DND-41 (cell line): ENCODE measurements around the gene SELL.

Source experiments
- EZH2 ChIP-seq: IDR thresholded peaks from 3 replicates; pipeline ENCODE4 v1.6.1; 2012; ENCODE audit warnings: borderline replicate concordance, low read depth, mild to moderate bottlenecking, moderate library complexity, low read length, inconsistent platforms; ENCODE audit not compliant: severe bottlenecking
- TF ChIP-seq, protein P1 (sequence below): IDR thresholded peaks from 2 replicates; pipeline ENCODE4 v1.5.1; 2012; ENCODE audit warnings: borderline replicate concordance, low read length, moderate library complexity, mild to moderate bottlenecking; ENCODE audit not compliant: poor library complexity, severe bottlenecking; ENCODE audit errors: extremely low read depth

DNA sequence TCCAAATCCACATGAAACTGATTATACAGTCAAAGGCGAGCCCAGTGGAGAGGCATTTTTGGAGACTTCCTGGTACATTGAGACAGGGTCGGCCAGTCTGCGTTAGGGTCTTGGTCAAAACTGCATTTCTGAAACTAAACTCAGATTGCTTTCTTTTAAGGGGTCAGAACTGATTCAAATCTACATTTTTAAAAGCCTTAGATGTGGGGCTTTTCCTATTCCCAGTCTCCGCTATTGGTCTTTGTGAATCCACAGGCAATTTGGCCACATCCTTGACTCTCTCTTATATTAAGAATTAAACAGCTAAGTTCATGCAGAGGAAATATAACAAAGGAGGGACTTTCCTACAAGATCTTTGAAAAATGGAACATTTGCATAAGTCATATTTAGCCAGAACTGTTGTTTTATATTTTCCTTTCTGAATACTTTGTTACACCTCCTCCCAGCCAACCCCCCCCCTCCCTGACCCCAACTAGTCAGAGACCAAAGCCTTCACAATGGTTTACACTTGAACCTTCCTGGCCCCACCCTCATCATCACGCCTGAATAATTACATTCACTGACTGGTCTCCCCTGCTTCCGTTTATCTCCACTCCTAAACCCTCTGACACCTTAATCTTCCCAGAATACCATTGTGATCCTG, 30.9 kb downstream of the SELL start:
- TF ChIP-seq, protein P1, sequence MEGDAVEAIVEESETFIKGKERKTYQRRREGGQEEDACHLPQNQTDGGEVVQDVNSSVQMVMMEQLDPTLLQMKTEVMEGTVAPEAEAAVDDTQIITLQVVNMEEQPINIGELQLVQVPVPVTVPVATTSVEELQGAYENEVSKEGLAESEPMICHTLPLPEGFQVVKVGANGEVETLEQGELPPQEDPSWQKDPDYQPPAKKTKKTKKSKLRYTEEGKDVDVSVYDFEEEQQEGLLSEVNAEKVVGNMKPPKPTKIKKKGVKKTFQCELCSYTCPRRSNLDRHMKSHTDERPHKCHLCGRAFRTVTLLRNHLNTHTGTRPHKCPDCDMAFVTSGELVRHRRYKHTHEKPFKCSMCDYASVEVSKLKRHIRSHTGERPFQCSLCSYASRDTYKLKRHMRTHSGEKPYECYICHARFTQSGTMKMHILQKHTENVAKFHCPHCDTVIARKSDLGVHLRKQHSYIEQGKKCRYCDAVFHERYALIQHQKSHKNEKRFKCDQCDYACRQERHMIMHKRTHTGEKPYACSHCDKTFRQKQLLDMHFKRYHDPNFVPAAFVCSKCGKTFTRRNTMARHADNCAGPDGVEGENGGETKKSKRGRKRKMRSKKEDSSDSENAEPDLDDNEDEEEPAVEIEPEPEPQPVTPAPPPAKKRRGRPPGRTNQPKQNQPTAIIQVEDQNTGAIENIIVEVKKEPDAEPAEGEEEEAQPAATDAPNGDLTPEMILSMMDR = no peak
- TF ChIP-seq EZH2 = no peak
